Lower leg skin (tissue), 4 donors: ENCODE results near the gene ENTR1. TPM values are rescaled to one million over a fixed set of nuclear protein-coding genes. Genes with fewer than 3 reads are reported as not detected.

ENCODE experiments used
- DNase-seq, 2 donors: peaks; one replicate each; pipeline ENCODE4 v3.0.0-alpha.2; 2019; ENCODE audit warnings: low spot score in 2 of 2
- H3K4me3 ChIP-seq: fragments of 200-600 bp; sonication (generic); 2 replicates; pipeline ENCODE4 v1.5.1; 2017; ENCODE audit warnings: mild to moderate bottlenecking, low read depth; ENCODE audit not compliant: poor library complexity, severe bottlenecking
- POLR2A ChIP-seq, 2 donors: fragments of 450-650 bp; IDR thresholded peaks; one replicate each; pipeline ENCODE4 v1.6.1; 2016 to 2017; ENCODE audit warnings: antibody characterized with exemption in 2 of 2, mild to moderate bottlenecking in 1 of 2, moderate library complexity in 1 of 2
- WGBS, 2 donors: methylation state at CpG; one replicate each; pipeline ENCODE4 v1.1.5; 2018; 5-methylcytosine and 5-hydroxymethylcytosine counted together
- intact Hi-C: fragments of 100-400 bp; cut with DNase I; formaldehyde crosslinking; loops from one replicate; pipeline ENCODE4 v1.15.0; 2023; ENCODE audit warnings: low total_unique reads
- total RNA-seq, 4 donors: library from RNA; depleted of rRNA; stranded (reverse); fragments of >200 nt; gene quantifications; one replicate each; pipeline ENCODE4 v1.1.0, GENCODE V29; 2016
- TF ChIP-seq, protein P1 (sequence below), 3 donors: fragments of 450-650 bp; IDR thresholded peaks; one replicate each; pipeline ENCODE4 v1.5.1; 2016; ENCODE audit warnings: antibody characterized with exemption in 3 of 3, mild to moderate bottlenecking in 3 of 3, moderate library complexity in 2 of 3

Gene ENTR1
- total RNA-seq, 4 donors from 2014 or later = 29.8 to 46.2 (median 36.6) TPM

DNA sequence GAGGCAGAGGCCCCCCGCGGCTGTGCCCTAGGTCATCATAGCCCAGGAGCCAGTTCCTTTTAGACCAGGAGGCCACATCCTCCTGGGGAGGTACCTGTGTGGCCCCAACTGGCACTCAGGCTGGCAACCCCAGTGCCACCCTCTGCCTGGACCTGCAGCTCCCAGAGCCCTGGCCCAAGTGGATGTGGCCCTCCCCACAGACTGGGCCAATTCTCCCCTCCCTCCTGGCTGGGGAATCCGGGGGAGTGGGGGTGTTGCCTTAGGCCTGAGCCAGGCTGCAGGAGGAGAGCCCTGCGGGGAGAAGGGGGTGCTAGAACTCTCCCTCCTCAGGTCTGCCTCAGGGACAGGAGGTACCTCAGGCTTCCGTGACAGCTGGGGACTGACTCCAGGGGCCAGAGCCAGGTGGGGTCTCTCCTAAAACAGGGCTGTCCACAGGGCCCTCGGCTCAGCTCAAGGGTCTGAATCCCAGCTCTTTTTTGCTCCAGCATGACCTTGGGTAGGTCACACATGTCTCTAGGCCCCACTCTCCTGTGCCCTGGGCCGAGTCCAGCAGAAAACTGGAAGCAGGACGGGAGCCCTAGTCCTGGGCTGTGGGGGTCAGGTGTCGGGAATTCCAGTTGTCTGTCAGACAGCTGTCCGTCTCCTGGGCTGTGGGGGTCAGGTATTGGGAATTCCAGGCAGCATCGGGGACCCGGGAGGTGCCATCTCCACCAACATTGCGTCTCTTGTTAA is 56.5 kb downstream of the ENTR1 start:
- 55 to 58% methylated on average over 11 to 13 of the region's 13 CpGs for WGBS, 2 donors
- TF ChIP-seq, protein P1, sequence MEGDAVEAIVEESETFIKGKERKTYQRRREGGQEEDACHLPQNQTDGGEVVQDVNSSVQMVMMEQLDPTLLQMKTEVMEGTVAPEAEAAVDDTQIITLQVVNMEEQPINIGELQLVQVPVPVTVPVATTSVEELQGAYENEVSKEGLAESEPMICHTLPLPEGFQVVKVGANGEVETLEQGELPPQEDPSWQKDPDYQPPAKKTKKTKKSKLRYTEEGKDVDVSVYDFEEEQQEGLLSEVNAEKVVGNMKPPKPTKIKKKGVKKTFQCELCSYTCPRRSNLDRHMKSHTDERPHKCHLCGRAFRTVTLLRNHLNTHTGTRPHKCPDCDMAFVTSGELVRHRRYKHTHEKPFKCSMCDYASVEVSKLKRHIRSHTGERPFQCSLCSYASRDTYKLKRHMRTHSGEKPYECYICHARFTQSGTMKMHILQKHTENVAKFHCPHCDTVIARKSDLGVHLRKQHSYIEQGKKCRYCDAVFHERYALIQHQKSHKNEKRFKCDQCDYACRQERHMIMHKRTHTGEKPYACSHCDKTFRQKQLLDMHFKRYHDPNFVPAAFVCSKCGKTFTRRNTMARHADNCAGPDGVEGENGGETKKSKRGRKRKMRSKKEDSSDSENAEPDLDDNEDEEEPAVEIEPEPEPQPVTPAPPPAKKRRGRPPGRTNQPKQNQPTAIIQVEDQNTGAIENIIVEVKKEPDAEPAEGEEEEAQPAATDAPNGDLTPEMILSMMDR (IDR thresholded peaks at IDR 0.05) = no peak
- no peak for TF ChIP-seq POLR2A (IDR thresholded peaks at IDR 0.05)
- DNase-seq = no peak
- no peak overlapping the region for H3K4me3 ChIP-seq
- intact Hi-C loops = no loop called here

DNA sequence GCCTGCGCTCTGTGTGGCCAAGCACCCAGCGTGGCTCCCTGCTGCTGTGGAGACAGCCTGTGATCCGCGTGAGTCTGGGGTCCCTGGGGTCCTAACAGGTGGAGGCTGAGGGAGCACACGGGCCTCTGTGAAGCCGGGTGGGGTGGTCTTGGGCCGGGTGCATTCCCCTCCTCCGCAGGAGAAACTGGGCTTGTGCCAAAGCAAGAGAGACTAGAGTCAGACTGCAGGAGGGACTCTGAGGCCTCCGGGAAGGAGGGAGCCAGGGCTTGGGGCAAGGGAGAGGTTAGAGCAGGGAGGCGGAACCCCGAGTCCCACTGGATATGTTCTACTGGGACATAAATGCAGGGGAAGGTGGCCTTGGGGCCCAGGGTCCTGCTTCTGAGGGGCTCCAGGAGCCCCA is 57.3 kb downstream of the ENTR1 start:
- intact Hi-C loops = no loop called here
- DNase-seq = no peak
- TF ChIP-seq POLR2A (IDR thresholded peaks at IDR 0.05) = no peak
- TF ChIP-seq, protein P1 (IDR thresholded peaks at IDR 0.05) = no peak
- no peak overlapping the region for H3K4me3 ChIP-seq
- WGBS, 2 donors = 72 to 75% methylated on average over 11 of the region's 11 CpGs

DNA sequence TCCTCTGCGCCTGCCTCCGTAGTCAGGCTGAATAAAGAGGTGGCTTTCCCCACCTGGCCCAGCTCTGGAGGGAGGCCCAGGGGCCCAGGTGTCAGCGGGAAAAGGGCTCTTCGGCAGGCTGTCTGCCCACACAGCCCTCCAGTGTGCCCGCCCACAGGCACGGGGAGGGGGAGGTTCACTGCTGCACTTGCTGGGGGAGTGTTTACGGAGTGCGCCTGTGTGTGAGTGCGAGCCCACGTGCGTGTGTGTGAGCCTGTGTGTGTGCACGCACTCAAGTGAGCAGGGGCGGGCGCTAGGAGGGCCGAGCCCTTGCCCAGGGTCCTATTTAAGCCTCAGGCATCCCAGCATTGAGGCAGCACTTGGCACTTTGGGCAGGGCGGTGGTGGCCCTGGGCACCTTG is 57.7 kb downstream of the ENTR1 start:
- 63 to 72% methylated on average over 8 to 12 of the region's 16 CpGs for WGBS, 2 donors
- no peak for DNase-seq
- intact Hi-C loops = no loop called here
- no peak overlapping the region for H3K4me3 ChIP-seq
- no peak for TF ChIP-seq POLR2A (IDR thresholded peaks at IDR 0.05)
- TF ChIP-seq, protein P1 (IDR thresholded peaks at IDR 0.05) = no peak

Other genes starting within 250 kb of the ENTR1 start
- under 1 TPM in 1 of 4 donors, not detected in 3; 0.42 TPM for gene LHX3, start 205.5 kb downstream of the ENTR1 start, total RNA-seq
- 10 to 100 TPM in 2 of 4 donors, 1 to 10 TPM in 2; 8.7 to 13.0 (median 11.1) TPM for gene QSOX2, start 164.8 kb downstream of the ENTR1 start, total RNA-seq
- 1 to 10 TPM in 1 of 4 donors, not detected in 3; 1.1 TPM for gene CCDC187, start 106.5 kb downstream of the ENTR1 start, total RNA-seq
- gene GPSM1, start 83.1 kb downstream of the ENTR1 start, total RNA-seq = 10 to 100 TPM; 21.0 to 37.1 (median 28.1) TPM
- 10 to 100 TPM; 30.9 to 64.6 (median 44.1) TPM for gene DNLZ, start 46.9 kb downstream of the ENTR1 start, total RNA-seq
- 1 to 10 TPM; 2.4 to 4.2 (median 3.2) TPM for gene CARD9, start 36.9 kb downstream of the ENTR1 start, total RNA-seq
- 1 to 10 TPM; 5.9 to 9.9 (median 9.6) TPM for gene SNAPC4, start 10.4 kb downstream of the ENTR1 start, total RNA-seq
- 10 to 100 TPM; 35.9 to 59.6 (median 38.1) TPM for gene PMPCA, start within 50 bp of the ENTR1 start, total RNA-seq
- 10 to 100 TPM in 3 of 4 donors, 1 to 10 TPM in 1; 10.0 to 17.8 (median 12.1) TPM for gene INPP5E, start 29.2 kb upstream of the ENTR1 start, total RNA-seq
- 10 to 100 TPM; 58.4 to 77.8 (median 58.5) TPM for gene SEC16A, start 72.4 kb upstream of the ENTR1 start, total RNA-seq
- gene NOTCH1, start 135.4 kb upstream of the ENTR1 start, total RNA-seq = 10 to 100 TPM; 79.7 to 95.3 (median 82.8) TPM